VCaP (cell line): ENCODE measurements around the gene RPL12.

Experiments
- H3K27ac ChIP-seq: fragments of 450-650 bp; 2 replicates; pipeline ENCODE4 v1.5.1; 2017
- CTCF ChIP-seq: fragments of 450-650 bp; conservative IDR thresholded peaks from 2 replicates; pipeline ENCODE4 v1.5.1; 2017; ENCODE audit warnings: mild to moderate bottlenecking, moderate library complexity

RPL12 gene

GRCh38 chr9:127485995-127486394 lies 34.8 kb upstream of the RPL12 start:
- peak overlapping the region; percentile 64 for H3K27ac ChIP-seq
- no peak for TF ChIP-seq CTCF

- no peak overlapping the region for H3K27ac ChIP-seq
- no peak for TF ChIP-seq CTCF
Observed at GRCh38 chr9:127482662-127483061, 31.5 kb upstream of the RPL12 start.

GRCh38 chr9:127479507-127480081 lies 28.4 kb upstream of the RPL12 start:
- no peak for TF ChIP-seq CTCF
- no peak overlapping the region for H3K27ac ChIP-seq

GRCh38 chr9:127474592-127474991 lies 23.4 kb upstream of the RPL12 start:
- no peak overlapping the region for H3K27ac ChIP-seq
- no peak for TF ChIP-seq CTCF

GRCh38 chr9:127473932-127474331 lies 22.7 kb upstream of the RPL12 start:
- no peak overlapping the region for H3K27ac ChIP-seq
- TF ChIP-seq CTCF: no peak

- no peak for TF ChIP-seq CTCF
- H3K27ac ChIP-seq: no peak overlapping the region
Observed at GRCh38 chr9:127473501-127473900, 22.3 kb upstream of the RPL12 start.

GRCh38 chr9:127470662-127471061 lies 19.5 kb upstream of the RPL12 start:
- no peak for TF ChIP-seq CTCF

More at GRCh38 chr9:127470662-127471061, 19.5 kb upstream of the RPL12 start:
- no peak overlapping the region for H3K27ac ChIP-seq
